ENCODE measurements around the gene TPSG1. TPM values are rescaled to one million over a fixed set of nuclear protein-coding genes. Genes with fewer than 3 reads are reported as not detected.
"Not testable (repeated sequence)": the region's sequence is repeated elsewhere in the genome, so short reads cannot be mapped to it uniquely, and the experiment has no call there.

The TPSG1 gene
- total RNA-seq, 1 experiment from 2014 or later = not detected

DNA sequence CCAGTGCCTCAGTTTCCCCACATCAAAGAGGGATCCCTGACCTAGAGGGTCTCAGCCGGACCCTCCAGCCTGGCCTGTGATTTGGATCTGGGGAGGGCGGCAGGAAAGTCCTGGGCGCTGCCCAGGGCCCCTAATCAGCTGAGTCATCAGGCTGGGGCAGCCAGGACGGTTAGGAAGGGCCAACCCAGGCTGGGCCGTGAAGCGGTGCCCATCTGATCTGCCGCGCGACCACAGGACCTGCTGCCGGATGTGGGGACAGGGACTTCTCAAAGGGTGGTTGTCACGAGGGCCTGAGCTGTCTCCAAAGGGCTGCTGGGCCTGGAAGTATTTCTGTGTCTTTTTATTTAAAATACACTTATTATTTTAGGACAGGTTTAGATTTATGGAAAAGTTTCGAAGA, 19.8 kb upstream of the TPSG1 start:
- no peak for DNase-seq
- Histone ChIP-seq H2BK120ac (ENCODE audit: low read depth, low read length, poor library complexity, severe bottlenecking) (no peak overlapping the region), H3K14ac (ENCODE audit: insufficient read depth, low read length) (no peak overlapping the region), H2BK5ac (ENCODE audit: insufficient read length, low read length) (no peak overlapping the region), H4K8ac (replicated peaks; ENCODE audit: insufficient read length, low read depth, low read length) (no peak overlapping the region), H4K20me1 (ENCODE audit: control insufficient read depth, insufficient read depth, insufficient read length) (no peaks in the 10 kb centered on the region), H2AFZ (ENCODE audit: low read length) (no peak overlapping the region), H2BK12ac (ENCODE audit: insufficient read length, low read depth, low read length) (no peak overlapping the region), H3K23ac (ENCODE audit: insufficient read length, low read depth, low read length) (no peak overlapping the region), H4K5ac (ENCODE audit: insufficient read length, low read depth, low read length) (no peak overlapping the region), H3K18ac (ENCODE audit: insufficient read length, low read depth, low read length) (no peak overlapping the region), H3K4me1 (ENCODE audit: insufficient read depth, low read length) (no peaks in the 10 kb centered on the region), H3K27me3 (ENCODE audit: insufficient read depth, low read length) (no peaks in the 10 kb centered on the region; the same call in 1 of the 2 replicates), H3K56ac (ENCODE audit: insufficient read length, low read depth, low read length) (no peak overlapping the region), H3K27ac (ENCODE audit: insufficient read length, low read depth, low read length) (no peak overlapping the region), H3K79me2 (ENCODE audit: insufficient read depth, low read length) (no peaks in the 10 kb centered on the region), H3K79me1 (ENCODE audit: insufficient read depth, low read depth, low read length, poor library complexity, severe bottlenecking) (no peaks in the 10 kb centered on the region), H3T11ph (ENCODE audit: low read length) (no peak overlapping the region), H3K23me2 (ENCODE audit: insufficient read length, low read depth, low read length, poor library complexity, severe bottlenecking) (no peaks in the 10 kb centered on the region), H3K9me3 (ENCODE audit: control insufficient read depth, low read depth, low read length) (no peaks in the 10 kb centered on the region), H3K9ac (ENCODE audit: extremely low read depth, insufficient read length, low read length) (no peak overlapping the region), H3K4ac (ENCODE audit: low read depth, low read length) (no peak overlapping the region), H4K91ac (ENCODE audit: insufficient read length, low read depth, low read length) (no peak overlapping the region), H3K4me2 (ENCODE audit: insufficient read depth, insufficient read length, low read length) (no peak overlapping the region), H2AK5ac (ENCODE audit: insufficient read length, low read length) (no peak overlapping the region), H2BK15ac (ENCODE audit: low read depth, low read length) (no peak overlapping the region), H2BK20ac (ENCODE audit: low read depth, low read length, poor library complexity, severe bottlenecking) (no peak overlapping the region)
- peaks cover 44% of the 10 kb centered on the region for H3K27me3 Mint-ChIP-seq (ENCODE audit: low read depth)
- H3K4me3 Mint-ChIP-seq = no peak overlapping the region
- peaks cover 0 to 3% of the 10 kb centered on the region in 2 experiments; a peak in 1 of 4 replicates for H3K4me1 Mint-ChIP-seq
- TF ChIP-seq, protein P1, sequence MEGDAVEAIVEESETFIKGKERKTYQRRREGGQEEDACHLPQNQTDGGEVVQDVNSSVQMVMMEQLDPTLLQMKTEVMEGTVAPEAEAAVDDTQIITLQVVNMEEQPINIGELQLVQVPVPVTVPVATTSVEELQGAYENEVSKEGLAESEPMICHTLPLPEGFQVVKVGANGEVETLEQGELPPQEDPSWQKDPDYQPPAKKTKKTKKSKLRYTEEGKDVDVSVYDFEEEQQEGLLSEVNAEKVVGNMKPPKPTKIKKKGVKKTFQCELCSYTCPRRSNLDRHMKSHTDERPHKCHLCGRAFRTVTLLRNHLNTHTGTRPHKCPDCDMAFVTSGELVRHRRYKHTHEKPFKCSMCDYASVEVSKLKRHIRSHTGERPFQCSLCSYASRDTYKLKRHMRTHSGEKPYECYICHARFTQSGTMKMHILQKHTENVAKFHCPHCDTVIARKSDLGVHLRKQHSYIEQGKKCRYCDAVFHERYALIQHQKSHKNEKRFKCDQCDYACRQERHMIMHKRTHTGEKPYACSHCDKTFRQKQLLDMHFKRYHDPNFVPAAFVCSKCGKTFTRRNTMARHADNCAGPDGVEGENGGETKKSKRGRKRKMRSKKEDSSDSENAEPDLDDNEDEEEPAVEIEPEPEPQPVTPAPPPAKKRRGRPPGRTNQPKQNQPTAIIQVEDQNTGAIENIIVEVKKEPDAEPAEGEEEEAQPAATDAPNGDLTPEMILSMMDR (conservative IDR thresholded peaks at IDR 0.05) = no peak
- no CpG with 5 or more reads among the region's 12 CpGs for WGBS (ENCODE audit: extremely low coverage, insufficient read length, low lambda C conversion rate)
- H3K27ac Mint-ChIP-seq = no peak overlapping the region
- peaks cover 2 to 5% of the 10 kb centered on the region in 2 experiments; a peak in 4 of 5 replicates for H3K9me3 Mint-ChIP-seq
- H3K36me3 Mint-ChIP-seq (ENCODE audit: insufficient read depth in 1 of 3, low read depth in 3 of 3) = no peaks in the 10 kb centered on the region; a peak in 1 of 7 replicates

DNA sequence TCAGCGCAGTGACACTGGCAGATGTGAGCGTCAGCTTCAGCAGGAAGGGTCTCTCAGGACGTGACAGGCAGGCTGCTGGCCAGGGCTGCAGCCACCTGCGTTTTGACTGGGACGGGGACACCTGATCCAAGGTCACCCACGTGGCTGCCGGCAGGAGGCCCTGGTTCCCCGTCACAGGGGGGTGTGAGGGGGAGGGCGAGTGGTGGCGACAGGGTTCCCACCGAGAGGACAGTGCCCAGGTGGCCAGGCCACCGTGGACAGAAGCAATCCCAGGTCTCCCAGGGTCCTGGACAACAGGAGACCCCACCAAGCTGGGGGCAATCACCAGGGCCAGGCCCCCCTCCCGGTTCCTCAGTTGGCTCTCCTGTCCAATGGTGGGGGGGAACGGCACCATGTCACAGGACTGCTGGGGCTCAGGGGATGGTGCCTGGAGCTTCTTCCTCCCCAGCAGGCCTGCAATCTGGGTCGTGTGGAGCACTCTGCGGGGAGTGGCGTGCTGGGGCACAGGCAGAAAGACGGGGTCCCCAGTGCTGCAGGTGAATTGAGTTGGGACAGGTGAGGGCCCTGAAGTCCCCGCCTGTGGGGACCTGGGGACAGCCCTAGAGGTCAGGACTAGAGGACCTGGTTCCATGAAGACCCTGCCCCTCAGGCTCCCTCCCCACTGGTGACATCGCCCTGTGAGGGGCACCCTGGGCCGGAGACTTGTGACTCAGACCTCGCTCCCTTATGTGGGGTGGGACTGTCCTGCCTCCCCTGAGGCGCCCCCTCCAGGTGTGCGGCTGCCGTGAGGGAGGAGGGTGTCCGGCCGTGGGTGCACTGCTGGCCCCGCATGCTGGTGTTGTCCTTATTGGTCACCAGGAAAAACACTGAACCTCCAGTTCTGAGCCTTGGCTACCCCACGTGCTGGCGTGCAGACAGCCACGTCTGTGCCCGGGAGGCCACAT, 19.1 kb upstream of the TPSG1 start:
- H3K23me2 ChIP-seq (ENCODE audit: insufficient read length, low read depth, low read length, poor library complexity, severe bottlenecking); H3K4me2 ChIP-seq (ENCODE audit: insufficient read depth, insufficient read length, low read length); H2BK20ac ChIP-seq (ENCODE audit: low read depth, low read length, poor library complexity, severe bottlenecking); H2BK120ac ChIP-seq (ENCODE audit: low read depth, low read length, poor library complexity, severe bottlenecking); H2BK5ac ChIP-seq (ENCODE audit: insufficient read length, low read length); H3K79me2 ChIP-seq (ENCODE audit: insufficient read depth, low read length); H3K4me3 Mint-ChIP-seq; H3K4me1 Mint-ChIP-seq; H4K20me1 ChIP-seq (ENCODE audit: control insufficient read depth, insufficient read depth, insufficient read length); H3K79me1 ChIP-seq (ENCODE audit: insufficient read depth, low read depth, low read length, poor library complexity, severe bottlenecking); H3K27ac Mint-ChIP-seq; H3K18ac ChIP-seq (ENCODE audit: insufficient read length, low read depth, low read length); H2BK15ac ChIP-seq (ENCODE audit: low read depth, low read length); H3K27me3 ChIP-seq (ENCODE audit: insufficient read depth, low read length); DNase-seq; H3K14ac ChIP-seq (ENCODE audit: insufficient read depth, low read length); H4K8ac ChIP-seq (replicated peaks; ENCODE audit: insufficient read length, low read depth, low read length); H4K5ac ChIP-seq (ENCODE audit: insufficient read length, low read depth, low read length); H3K4me1 ChIP-seq (ENCODE audit: insufficient read depth, low read length); H4K91ac ChIP-seq (ENCODE audit: insufficient read length, low read depth, low read length); H2BK12ac ChIP-seq (ENCODE audit: insufficient read length, low read depth, low read length); H3K9me3 ChIP-seq (ENCODE audit: control insufficient read depth, low read depth, low read length); H3T11ph ChIP-seq (ENCODE audit: low read length); H3K9ac ChIP-seq (ENCODE audit: extremely low read depth, insufficient read length, low read length); H2AFZ ChIP-seq (ENCODE audit: low read length); H3K4ac ChIP-seq (ENCODE audit: low read depth, low read length); H3K56ac ChIP-seq (ENCODE audit: insufficient read length, low read depth, low read length); H3K27ac ChIP-seq (ENCODE audit: insufficient read length, low read depth, low read length); H3K23ac ChIP-seq (ENCODE audit: insufficient read length, low read depth, low read length); H2AK5ac ChIP-seq (ENCODE audit: insufficient read length, low read length); H3K9me3 Mint-ChIP-seq; H3K36me3 Mint-ChIP-seq (ENCODE audit: insufficient read depth in 1 of 3, low read depth in 3 of 3): not testable (repeated sequence)
- H3K27me3 Mint-ChIP-seq (ENCODE audit: low read depth) = peaks cover 44% of the 10 kb centered on the region
- no CpG with 5 or more reads among the region's 32 CpGs for WGBS (ENCODE audit: extremely low coverage, insufficient read length, low lambda C conversion rate)

All from H9 (cell line).